NCI-H2196 treated with DMSO at 0.1 percent for 48 hours (cell line): ENCODE results near the gene SPANXD.
"Not testable (repeated sequence)": the region's sequence is repeated elsewhere in the genome, so short reads cannot be mapped to it uniquely, and the experiment has no call there.

Experiments
- DNase-seq: peaks from one replicate; lab custom pipeline; 2025; ENCODE audit not compliant: unreplicated experiment; lab: John Stamatoyannopoulos, UW

The SPANXD gene

GRCh38 chrX:141698639-141699038 lies at the start of gene SPANXD:
Gene SPANXD (minus strand): TSS chrX:141698739. CDS start chrX:141698405, 334 bp downstream.
- DNase-seq, result not testable (repeated sequence)

GRCh38 chrX:141742666-141743065 lies 44.1 kb upstream of the SPANXD start:
- DNase-seq, result no peak

GRCh38 chrX:141736656-141737055 lies 38.1 kb upstream of the SPANXD start:
- no peak for DNase-seq

- DNase-seq, result no peak
Measured at GRCh38 chrX:141733371-141733770, 34.8 kb upstream of the SPANXD start.

- no peak for DNase-seq
Measured at GRCh38 chrX:141732031-141732430, 33.5 kb upstream of the SPANXD start.

- DNase-seq, result no peak
Measured at GRCh38 chrX:141724186-141724585, 25.6 kb upstream of the SPANXD start.

- DNase-seq, result no peak
Measured at GRCh38 chrX:141714680-141715079, 16.1 kb upstream of the SPANXD start.

- no peak for DNase-seq
Measured at GRCh38 chrX:141701072-141701471, 2.5 kb upstream of the SPANXD start.

- DNase-seq, result no peak
Measured at GRCh38 chrX:141673946-141674345, 24.6 kb downstream of the SPANXD start.

GRCh38 chrX:141669689-141670088 lies 28.9 kb downstream of the SPANXD start:
- no peak for DNase-seq

GRCh38 chrX:141668371-141668770 lies 30.2 kb downstream of the SPANXD start:
- DNase-seq, result no peak

GRCh38 chrX:141662781-141663180 lies 35.8 kb downstream of the SPANXD start:
- no peak for DNase-seq

GRCh38 chrX:141652286-141652685 lies 46.3 kb downstream of the SPANXD start:
- no peak for DNase-seq
